Nephron progenitor cell (in vitro differentiated cells): ENCODE measurements around the gene ABI3BP.

Experiments used
- DNase-seq: peaks from one replicate; pipeline ENCODE4 v3.0.0; 2021
- H3K27ac Mint-ChIP-seq: 2 replicates; pipeline ENCODE4 v1.8.0; 2021; ENCODE audit warnings: mild to moderate bottlenecking, moderate library complexity, mixed read lengths
- H3K27me3 Mint-ChIP-seq: 2 replicates; pipeline ENCODE4 v1.8.0; 2021; ENCODE audit warnings: mild to moderate bottlenecking, low read depth, mixed read lengths; ENCODE audit not compliant: poor library complexity
- H3K36me3 Mint-ChIP-seq: 2 replicates; pipeline ENCODE4 v1.8.0; 2021; ENCODE audit warnings: low read depth, mixed read lengths
- H3K4me1 Mint-ChIP-seq: 2 replicates; pipeline ENCODE4 v1.8.0; 2021; ENCODE audit warnings: mixed read lengths
- H3K4me3 Mint-ChIP-seq: 2 replicates; pipeline ENCODE4 v1.8.0; 2021; ENCODE audit warnings: mild to moderate bottlenecking, moderate library complexity, mixed read lengths
- H3K9me3 Mint-ChIP-seq: 2 replicates; pipeline ENCODE4 v1.8.0; 2021; ENCODE audit warnings: mild to moderate bottlenecking, moderate library complexity, mixed read lengths
- TF ChIP-seq, protein P1 (sequence below): fragments of 200-600 bp; sonication (generic); IDR thresholded peaks from 2 replicates; pipeline ENCODE4 v1.5.0; 2021; ENCODE audit warnings: antibody characterized with exemption

ABI3BP gene

GRCh38 chr3:100879195-100879810 lies 113.9 kb downstream of the ABI3BP start:
- H3K9me3 Mint-ChIP-seq: no peaks in the 10 kb centered on the region
- TF ChIP-seq, protein P1, sequence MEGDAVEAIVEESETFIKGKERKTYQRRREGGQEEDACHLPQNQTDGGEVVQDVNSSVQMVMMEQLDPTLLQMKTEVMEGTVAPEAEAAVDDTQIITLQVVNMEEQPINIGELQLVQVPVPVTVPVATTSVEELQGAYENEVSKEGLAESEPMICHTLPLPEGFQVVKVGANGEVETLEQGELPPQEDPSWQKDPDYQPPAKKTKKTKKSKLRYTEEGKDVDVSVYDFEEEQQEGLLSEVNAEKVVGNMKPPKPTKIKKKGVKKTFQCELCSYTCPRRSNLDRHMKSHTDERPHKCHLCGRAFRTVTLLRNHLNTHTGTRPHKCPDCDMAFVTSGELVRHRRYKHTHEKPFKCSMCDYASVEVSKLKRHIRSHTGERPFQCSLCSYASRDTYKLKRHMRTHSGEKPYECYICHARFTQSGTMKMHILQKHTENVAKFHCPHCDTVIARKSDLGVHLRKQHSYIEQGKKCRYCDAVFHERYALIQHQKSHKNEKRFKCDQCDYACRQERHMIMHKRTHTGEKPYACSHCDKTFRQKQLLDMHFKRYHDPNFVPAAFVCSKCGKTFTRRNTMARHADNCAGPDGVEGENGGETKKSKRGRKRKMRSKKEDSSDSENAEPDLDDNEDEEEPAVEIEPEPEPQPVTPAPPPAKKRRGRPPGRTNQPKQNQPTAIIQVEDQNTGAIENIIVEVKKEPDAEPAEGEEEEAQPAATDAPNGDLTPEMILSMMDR: no peak
- H3K4me1 Mint-ChIP-seq: no peaks in the 10 kb centered on the region

GRCh38 chr3:100877286-100877685 lies 115.9 kb downstream of the ABI3BP start:
- Mint-ChIP-seq H3K27ac (no peak overlapping the region), H3K36me3 (no peaks in the 10 kb centered on the region), H3K9me3 (no peaks in the 10 kb centered on the region), H3K27me3 (no peaks in the 10 kb centered on the region), H3K4me3 (no peak overlapping the region), H3K4me1 (no peaks in the 10 kb centered on the region)
- no peak for DNase-seq
- TF ChIP-seq, protein P1: no peak

More at GRCh38 chr3:100879195-100879810, 113.9 kb downstream of the ABI3BP start:
- Mint-ChIP-seq H3K36me3 (no peaks in the 10 kb centered on the region), H3K27me3 (no peaks in the 10 kb centered on the region), H3K27ac (no peak overlapping the region), H3K4me3 (no peak overlapping the region)
- no peak for DNase-seq

DNA sequence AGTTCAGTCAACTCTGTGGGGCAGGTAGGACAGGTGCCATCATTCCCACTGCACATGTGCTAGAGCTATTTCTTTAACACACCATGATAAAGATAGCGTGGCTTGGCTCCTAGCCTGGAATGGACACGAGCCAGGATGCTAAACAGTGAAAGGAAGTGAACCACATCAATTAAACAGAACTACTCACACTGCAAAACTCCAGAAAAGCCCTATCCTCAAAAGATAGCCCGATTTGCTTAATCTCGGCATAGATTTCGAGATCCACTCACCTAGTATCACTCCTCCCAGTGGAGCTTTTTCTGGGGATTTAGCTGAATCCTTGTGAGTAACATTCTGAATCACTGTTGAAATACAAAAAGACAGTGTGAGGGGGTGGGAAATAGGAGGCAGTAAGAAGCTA lies 118.0 kb downstream of the ABI3BP start:
- H3K27ac Mint-ChIP-seq: no peak overlapping the region
- H3K27me3 Mint-ChIP-seq: peaks cover 6% of the 10 kb centered on the region
- no peak for DNase-seq
- TF ChIP-seq, protein P1: no peak
- no peak overlapping the region for H3K4me3 Mint-ChIP-seq
- no peaks in the 10 kb centered on the region for H3K9me3 Mint-ChIP-seq
- no peaks in the 10 kb centered on the region for H3K36me3 Mint-ChIP-seq
- H3K4me1 Mint-ChIP-seq: no peaks in the 10 kb centered on the region

DNA sequence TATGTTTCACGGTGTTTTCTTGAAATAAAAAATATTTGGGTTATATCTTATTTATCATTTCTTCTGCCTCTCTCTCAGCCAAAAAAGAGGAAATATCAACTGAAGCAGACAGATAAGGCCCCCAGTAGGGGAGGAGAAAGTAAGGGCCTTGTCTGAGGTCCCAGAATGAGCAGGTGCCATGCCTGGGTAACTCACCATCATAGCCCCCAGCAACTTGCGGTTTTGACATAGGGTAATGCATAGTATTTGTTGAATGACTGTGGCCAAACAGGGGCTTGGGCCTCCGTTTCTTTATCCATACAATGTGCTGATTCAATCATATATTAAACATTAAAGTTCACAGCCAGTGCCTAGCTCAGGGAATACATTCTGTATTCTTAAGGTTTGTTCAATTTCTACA lies 119.6 kb downstream of the ABI3BP start:
- Mint-ChIP-seq H3K36me3 (no peaks in the 10 kb centered on the region), H3K27me3 (peaks cover 6% of the 10 kb centered on the region), H3K4me3 (no peak overlapping the region), H3K27ac (no peak overlapping the region), H3K9me3 (no peaks in the 10 kb centered on the region), H3K4me1 (no peaks in the 10 kb centered on the region)
- TF ChIP-seq, protein P1: no peak
- no peak for DNase-seq

DNA sequence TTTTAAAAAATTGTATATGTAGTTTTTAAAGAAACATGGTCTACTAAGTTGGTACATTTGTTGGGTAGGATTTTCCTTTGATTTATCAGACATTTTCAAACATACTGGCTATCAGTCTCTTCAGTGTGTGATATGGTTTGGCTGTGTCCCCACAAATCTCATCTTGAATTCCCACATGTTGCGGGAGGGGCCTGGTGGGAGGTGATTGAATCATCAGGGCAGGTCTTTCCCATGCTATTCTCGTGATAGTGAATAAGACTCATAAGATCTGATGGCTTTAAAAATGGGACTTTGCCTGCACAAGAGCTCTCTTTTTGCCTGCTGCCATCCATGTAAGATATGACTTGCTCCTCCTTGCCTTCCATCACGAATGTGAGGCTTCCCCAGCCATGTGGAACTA lies 121.9 kb downstream of the ABI3BP start:
- Mint-ChIP-seq H3K27me3 (peaks cover 6% of the 10 kb centered on the region), H3K27ac (no peak overlapping the region), H3K9me3 (no peaks in the 10 kb centered on the region), H3K4me1 (no peaks in the 10 kb centered on the region), H3K4me3 (no peak overlapping the region), H3K36me3 (no peaks in the 10 kb centered on the region)
- TF ChIP-seq, protein P1: no peak
- no peak for DNase-seq

GRCh38 chr3:100869787-100870186 lies 123.4 kb downstream of the ABI3BP start:
- Mint-ChIP-seq H3K27ac (no peak overlapping the region), H3K4me1 (no peaks in the 10 kb centered on the region), H3K9me3 (no peaks in the 10 kb centered on the region), H3K36me3 (no peaks in the 10 kb centered on the region), H3K4me3 (no peak overlapping the region), H3K27me3 (peaks cover 6% of the 10 kb centered on the region)
- TF ChIP-seq, protein P1: no peak
- DNase-seq: no peak
